ENCODE data around the gene MAP7. TPM values are rescaled to one million over a fixed set of nuclear protein-coding genes. Genes with fewer than 3 reads are reported as not detected.
"Not testable (repeated sequence)": the region's sequence is repeated elsewhere in the genome, so short reads cannot be mapped to it uniquely, and the experiment has no call there.

The MAP7 gene
- total and polyA plus RNA-seq, 8 donors, result 15.7 to 22.0 (median 17.3) TPM

DNA sequence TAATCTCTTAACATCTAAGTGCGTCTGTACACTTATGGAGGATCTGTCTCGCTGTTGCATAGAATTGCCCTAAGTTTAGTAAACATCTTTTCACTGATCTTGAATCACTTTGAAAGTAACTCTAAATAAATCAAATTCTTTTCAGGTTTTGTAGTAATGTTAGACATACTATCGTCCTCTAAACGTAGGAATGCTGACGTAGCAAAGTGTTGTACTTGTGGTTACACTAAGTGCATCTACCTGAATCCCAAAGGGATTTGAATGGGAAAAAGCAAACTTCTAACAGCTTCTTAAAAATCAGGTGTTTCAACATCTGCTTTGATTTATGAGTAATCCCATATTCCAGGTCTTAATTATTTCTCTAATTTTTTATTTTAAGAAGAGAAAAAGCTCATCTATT lies 49.8 kb downstream of the MAP7 start:
- Histone ChIP-seq H3K27me3 (no peaks in the 10 kb centered on the region), H3K4me3 (no peak overlapping the region), H3K36me3 (no peaks in the 10 kb centered on the region), H3K4me1 (no peaks in the 10 kb centered on the region), H3K27ac (no peak overlapping the region), H3K9me3 (no peaks in the 10 kb centered on the region)
- intact Hi-C loops (cut with DNase I), result no loop called here
- TF ChIP-seq, protein P1, sequence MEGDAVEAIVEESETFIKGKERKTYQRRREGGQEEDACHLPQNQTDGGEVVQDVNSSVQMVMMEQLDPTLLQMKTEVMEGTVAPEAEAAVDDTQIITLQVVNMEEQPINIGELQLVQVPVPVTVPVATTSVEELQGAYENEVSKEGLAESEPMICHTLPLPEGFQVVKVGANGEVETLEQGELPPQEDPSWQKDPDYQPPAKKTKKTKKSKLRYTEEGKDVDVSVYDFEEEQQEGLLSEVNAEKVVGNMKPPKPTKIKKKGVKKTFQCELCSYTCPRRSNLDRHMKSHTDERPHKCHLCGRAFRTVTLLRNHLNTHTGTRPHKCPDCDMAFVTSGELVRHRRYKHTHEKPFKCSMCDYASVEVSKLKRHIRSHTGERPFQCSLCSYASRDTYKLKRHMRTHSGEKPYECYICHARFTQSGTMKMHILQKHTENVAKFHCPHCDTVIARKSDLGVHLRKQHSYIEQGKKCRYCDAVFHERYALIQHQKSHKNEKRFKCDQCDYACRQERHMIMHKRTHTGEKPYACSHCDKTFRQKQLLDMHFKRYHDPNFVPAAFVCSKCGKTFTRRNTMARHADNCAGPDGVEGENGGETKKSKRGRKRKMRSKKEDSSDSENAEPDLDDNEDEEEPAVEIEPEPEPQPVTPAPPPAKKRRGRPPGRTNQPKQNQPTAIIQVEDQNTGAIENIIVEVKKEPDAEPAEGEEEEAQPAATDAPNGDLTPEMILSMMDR (IDR thresholded peaks at IDR 0.05), result no peak
- DNase-seq (no peak), ATAC-seq (peak; percentile 76)

DNA sequence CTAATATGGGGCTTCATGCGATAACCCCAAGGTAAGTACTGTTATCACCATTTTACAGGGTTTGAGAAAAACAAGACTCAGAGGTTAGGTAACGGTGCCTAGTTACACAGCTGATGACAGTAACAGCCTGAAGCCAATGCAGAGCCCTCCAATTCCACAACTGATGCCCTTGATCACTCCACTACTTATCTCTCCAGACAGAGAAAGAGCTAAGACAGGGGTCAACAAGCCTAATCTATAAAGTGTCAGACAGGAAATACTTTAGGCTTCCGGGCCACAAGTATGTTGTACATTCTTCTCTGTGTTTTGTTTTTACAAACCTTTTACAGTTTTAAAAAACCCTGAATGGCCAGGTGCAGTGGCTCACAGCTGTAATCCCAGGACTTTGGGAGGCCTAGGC lies 50.9 kb downstream of the MAP7 start:
- Histone ChIP-seq H3K27me3 (no peaks in the 10 kb centered on the region), H3K9me3 (no peaks in the 10 kb centered on the region), H3K36me3 (no peaks in the 10 kb centered on the region), H3K4me1 (no peaks in the 10 kb centered on the region), H3K27ac (no peak overlapping the region), H3K4me3 (no peak overlapping the region)
- ATAC-seq (no peak), DNase-seq (no peak)
- intact Hi-C loops (cut with DNase I), result no loop called here
- TF ChIP-seq, protein P1 (IDR thresholded peaks at IDR 0.05), result no peak

DNA sequence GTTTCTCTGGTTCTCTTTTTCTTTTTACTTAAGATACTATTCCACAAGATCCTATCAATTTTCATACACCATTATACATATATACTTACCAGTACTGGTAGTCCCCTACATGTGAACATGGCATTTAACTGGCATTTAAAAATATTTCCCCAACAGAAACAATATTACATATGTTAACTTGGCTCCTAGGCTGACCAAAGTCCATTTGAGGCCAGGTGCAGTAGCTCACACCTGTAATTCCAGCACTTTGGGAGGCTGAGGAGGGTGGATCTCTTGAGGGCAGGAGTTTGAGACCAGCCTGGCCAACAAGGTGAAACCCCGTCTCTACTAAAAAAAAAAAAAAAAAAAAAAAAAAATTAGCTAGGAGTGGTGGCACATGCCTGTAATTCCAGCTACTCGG lies 53.8 kb downstream of the MAP7 start:
- DNase-seq; intact Hi-C loops (cut with DNase I): not testable (repeated sequence)

DNA sequence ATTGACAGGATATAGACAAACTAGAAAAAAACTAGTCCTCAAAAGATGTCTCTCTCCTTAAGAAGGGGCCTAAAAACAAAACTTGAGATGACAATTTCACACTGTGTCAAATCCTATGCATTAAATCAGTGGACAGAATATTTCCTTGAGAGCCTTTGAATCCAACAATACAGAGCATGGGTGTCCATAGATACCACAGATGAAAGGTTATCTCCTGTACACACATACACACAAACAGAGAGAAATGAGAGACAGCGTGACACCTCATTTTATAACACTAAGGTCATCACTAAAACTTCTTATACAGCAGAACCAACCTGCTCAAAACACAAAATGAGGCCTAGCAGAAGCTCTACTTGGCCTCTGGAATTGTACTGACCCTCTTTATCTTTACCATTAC lies 55.5 kb downstream of the MAP7 start:
- intact Hi-C loops (cut with DNase I), result no loop called here
- no peaks in the 10 kb centered on the region for H3K27me3 ChIP-seq
- TF ChIP-seq, protein P1 (IDR thresholded peaks at IDR 0.05), result no peak
- H3K27ac ChIP-seq, result no peak overlapping the region
- no peaks in the 10 kb centered on the region for H3K4me1 ChIP-seq
- no peaks in the 10 kb centered on the region for H3K36me3 ChIP-seq
- DNase-seq (no peak), ATAC-seq (no peak)
- no peak overlapping the region for H3K4me3 ChIP-seq
- H3K9me3 ChIP-seq, result no peaks in the 10 kb centered on the region

More for the DNA sequence above, 53.8 kb downstream of the MAP7 start:
- H3K4me1 ChIP-seq, H3K27me3 ChIP-seq, H3K36me3 ChIP-seq, H3K9me3 ChIP-seq, H3K4me3 ChIP-seq, H3K27ac ChIP-seq, ATAC-seq: not testable (repeated sequence)

DNA sequence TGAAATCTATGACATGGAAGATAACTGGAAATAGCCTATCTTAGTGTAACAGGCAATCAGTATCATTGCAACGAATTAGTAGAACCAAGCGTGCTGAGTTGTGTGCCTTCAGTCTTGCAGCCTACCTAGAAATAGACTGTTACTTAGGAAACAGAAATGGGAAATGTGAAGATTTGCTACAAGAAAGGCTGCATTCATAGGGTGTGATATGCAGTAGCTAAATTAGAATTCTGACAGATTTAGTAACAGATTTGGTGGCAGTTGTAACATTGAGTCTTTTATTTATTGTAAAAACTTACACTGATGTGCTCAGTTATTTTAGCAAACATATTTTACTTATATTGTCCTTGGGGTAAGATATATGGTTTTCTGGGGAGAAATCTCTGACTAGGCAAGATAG lies 56.2 kb downstream of the MAP7 start:
- TF ChIP-seq, protein P1 (IDR thresholded peaks at IDR 0.05), result no peak
- intact Hi-C loops (cut with DNase I), result no loop called here
- no peak for ATAC-seq
- Histone ChIP-seq H3K27me3 (no peaks in the 10 kb centered on the region), H3K36me3 (no peaks in the 10 kb centered on the region), H3K4me3 (no peak overlapping the region), H3K4me1 (no peaks in the 10 kb centered on the region), H3K9me3 (no peaks in the 10 kb centered on the region), H3K27ac (no peak overlapping the region)
- DNase-seq, result no peak

DNA sequence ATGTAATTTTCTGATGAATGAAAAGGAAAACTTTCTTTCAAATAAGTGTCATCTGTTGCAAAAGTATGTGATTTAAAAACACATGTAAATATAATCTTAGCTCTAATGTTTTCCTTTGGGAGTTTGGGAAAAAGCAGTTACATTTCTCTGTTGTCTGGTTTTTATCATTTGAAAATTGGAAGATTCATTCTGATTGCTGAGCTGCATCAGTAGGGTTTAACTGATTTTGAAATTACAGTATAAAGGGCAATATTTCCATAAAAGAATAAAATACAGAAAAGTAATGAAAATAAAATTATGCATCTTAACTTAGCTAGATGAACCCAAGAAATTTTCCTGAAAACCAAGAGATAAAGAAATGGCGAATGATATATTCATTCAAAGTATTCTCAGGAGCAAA lies 57.8 kb downstream of the MAP7 start:
- Histone ChIP-seq H3K4me3 (no peak overlapping the region), H3K9me3 (no peaks in the 10 kb centered on the region), H3K36me3 (no peaks in the 10 kb centered on the region), H3K27me3 (no peaks in the 10 kb centered on the region), H3K4me1 (no peaks in the 10 kb centered on the region), H3K27ac (no peak overlapping the region)
- ATAC-seq, result no peak
- intact Hi-C loops (cut with DNase I), result no loop called here
- TF ChIP-seq, protein P1 (IDR thresholded peaks at IDR 0.05), result no peak
- no peak for DNase-seq
